Muscle layer of duodenum (tissue), 2 donors: Measurements from ENCODE around the gene THBS3.

Source experiments
- H3K27ac ChIP-seq: one replicate; pipeline ENCODE4 v1.7.0; 2013; ENCODE audit warnings: mild to moderate bottlenecking, low read length
- H3K27me3 ChIP-seq: one replicate; pipeline ENCODE4 v1.7.0; 2013; ENCODE audit warnings: low read depth, mild to moderate bottlenecking, control low read depth, low read length
- H3K36me3 ChIP-seq, 2 donors: one replicate each; pipeline ENCODE4 v1.7.0; 2013; ENCODE audit warnings: low read length in 2 of 2, control low read depth in 1 of 2, mild to moderate bottlenecking in 1 of 2; ENCODE audit not compliant: insufficient read depth in 2 of 2, control insufficient read depth in 1 of 2
- H3K4me1 ChIP-seq, 2 donors: one replicate each; pipeline ENCODE4 v1.7.0; 2013; ENCODE audit warnings: low read length in 2 of 2, mild to moderate bottlenecking in 2 of 2, control low read depth in 1 of 2, moderate library complexity in 1 of 2; ENCODE audit not compliant: insufficient read depth in 2 of 2, control insufficient read depth in 1 of 2
- H3K4me3 ChIP-seq, 2 donors: one replicate each; pipeline ENCODE4 v1.7.0; 2013; ENCODE audit warnings: low read length in 2 of 2, low read depth in 1 of 2, mild to moderate bottlenecking in 1 of 2
- H3K9me3 ChIP-seq, 2 donors: one replicate each; pipeline ENCODE4 v1.7.0; 2013; ENCODE audit warnings: low read length in 2 of 2, control low read depth in 1 of 2, mild to moderate bottlenecking in 1 of 2; ENCODE audit not compliant: control insufficient read depth in 1 of 2
- donor health status: healthy.

Gene THBS3

GRCh38 chr1:155207806-155208540 is at the start of gene THBS3:
Gene THBS3 (minus strand): TSS chr1:155207897. CDS start chr1:155207876, 21 bp downstream.
- Histone ChIP-seq H3K4me3 (peak within 1 kb of the TSS; percentile 92 to 99), H3K36me3 (peaks cover 0 to 22% of the 10 kb centered on the region in 2 donors), H3K4me1 (peaks cover 14 to 37% of the 10 kb centered on the region in 2 donors), H3K27me3 (no peaks in the 10 kb centered on the region), H3K9me3 (no peaks in the 10 kb centered on the region), H3K27ac (peak within 1 kb of the TSS; percentile 97)

GRCh38 chr1:155256058-155256852 is 48.6 kb upstream of the THBS3 start:
- peak overlapping the region; percentile 63 to 81 for H3K4me3 ChIP-seq
- H3K27ac ChIP-seq, result peak overlapping the region; percentile 90
- peaks cover 20 to 38% of the 10 kb centered on the region in 2 donors for H3K4me1 ChIP-seq
- peaks cover 7 to 21% of the 10 kb centered on the region in 2 donors for H3K36me3 ChIP-seq
- no peaks in the 10 kb centered on the region for H3K9me3 ChIP-seq
- no peaks in the 10 kb centered on the region for H3K27me3 ChIP-seq

DNA sequence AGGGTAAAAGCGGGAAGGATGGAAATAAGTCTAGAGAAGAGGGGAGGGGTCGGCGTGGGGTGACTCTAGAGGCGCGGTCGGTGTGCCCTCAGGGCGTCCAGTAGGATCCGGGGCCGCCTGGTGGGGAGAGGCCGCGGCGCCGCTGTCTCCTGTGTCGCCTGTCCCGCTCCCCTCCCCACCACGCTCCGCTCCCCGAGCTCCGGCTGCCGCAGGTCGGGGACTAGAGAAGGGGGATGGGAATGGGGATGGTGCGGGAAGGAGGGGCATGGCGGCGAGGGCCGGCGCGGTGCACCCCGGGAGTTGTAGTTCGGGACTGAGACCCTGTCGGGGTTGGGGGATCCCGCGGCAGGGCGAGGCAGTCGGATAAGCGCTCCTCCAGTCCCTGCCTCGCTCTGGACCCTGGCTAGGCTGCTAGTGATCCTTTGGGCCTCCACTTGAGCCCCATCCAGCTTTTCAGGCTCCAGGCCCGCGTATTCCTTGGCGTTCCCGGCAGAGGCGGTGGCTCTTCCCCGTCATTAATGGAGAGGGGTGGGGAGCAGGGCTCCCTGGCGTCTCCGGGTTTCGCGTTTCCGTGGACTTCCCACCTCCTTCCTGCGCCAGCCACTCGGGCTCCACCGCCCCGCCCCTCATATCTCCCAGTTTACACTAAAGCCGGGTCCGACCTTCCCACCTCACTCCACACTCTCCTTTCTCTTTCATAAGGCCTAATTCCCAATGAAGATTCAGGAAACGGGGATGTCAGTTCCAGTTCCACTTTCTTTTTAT is 47.7 kb upstream of the THBS3 start, which contains the start of gene ENTREP3:
Gene ENTREP3 (minus strand): TSS at position 241 of the 765 bp plus-strand sequence. CDS start 606 bp downstream, outside the sequence.
- Histone ChIP-seq H3K4me3 (peak within 1 kb of the TSS; percentile 63 to 81), H3K27ac (peak within 1 kb of the TSS; percentile 90), H3K4me1 (peaks cover 21 to 40% of the 10 kb centered on the region in 2 donors), H3K27me3 (no peaks in the 10 kb centered on the region), H3K36me3 (peaks cover 7 to 19% of the 10 kb centered on the region in 2 donors), H3K9me3 (no peaks in the 10 kb centered on the region)

DNA sequence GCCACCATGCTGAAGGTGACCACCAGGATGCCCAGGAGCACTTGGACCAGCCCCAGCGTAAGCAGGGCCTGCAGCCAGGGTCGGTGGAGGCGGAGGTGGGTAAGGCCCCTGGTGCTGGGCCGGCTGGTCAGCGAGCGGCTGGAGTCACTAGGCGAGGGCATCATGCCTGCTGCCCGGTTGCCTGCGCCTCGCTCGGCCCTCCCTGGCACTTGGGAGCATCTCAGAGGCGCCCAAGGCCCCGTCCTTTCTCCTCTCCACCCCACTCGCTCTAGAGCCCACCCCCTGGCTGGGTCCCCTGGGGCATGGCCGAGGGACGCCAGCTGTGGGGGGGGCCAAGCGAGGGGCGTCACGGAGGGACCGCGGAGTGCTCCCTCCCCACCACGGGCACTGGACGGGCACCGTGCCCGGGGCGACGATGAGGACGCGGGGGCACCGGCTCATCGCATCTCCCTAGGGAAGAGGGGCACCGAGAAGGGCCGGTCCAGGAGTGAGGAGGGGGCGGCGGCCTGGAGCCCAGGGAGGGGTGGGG is 47.1 kb upstream of the THBS3 start:
- no peaks in the 10 kb centered on the region for H3K27me3 ChIP-seq
- H3K9me3 ChIP-seq, result no peaks in the 10 kb centered on the region
- H3K4me1 ChIP-seq, result peaks cover 21 to 44% of the 10 kb centered on the region in 2 donors
- peak overlapping the region; percentile 63 to 81 for H3K4me3 ChIP-seq
- H3K36me3 ChIP-seq, result peaks cover 7 to 16% of the 10 kb centered on the region in 2 donors
- H3K27ac ChIP-seq, result peak overlapping the region; percentile 90

GRCh38 chr1:155254228-155254713 is 46.6 kb upstream of the THBS3 start:
- peaks cover 21 to 44% of the 10 kb centered on the region in 2 donors for H3K4me1 ChIP-seq
- H3K27ac ChIP-seq, result no peak overlapping the region
- H3K9me3 ChIP-seq, result no peaks in the 10 kb centered on the region
- H3K36me3 ChIP-seq, result peaks cover 7 to 16% of the 10 kb centered on the region in 2 donors
- H3K27me3 ChIP-seq, result no peaks in the 10 kb centered on the region
- peak overlapping the region; percentile 63 to 81 for H3K4me3 ChIP-seq

DNA sequence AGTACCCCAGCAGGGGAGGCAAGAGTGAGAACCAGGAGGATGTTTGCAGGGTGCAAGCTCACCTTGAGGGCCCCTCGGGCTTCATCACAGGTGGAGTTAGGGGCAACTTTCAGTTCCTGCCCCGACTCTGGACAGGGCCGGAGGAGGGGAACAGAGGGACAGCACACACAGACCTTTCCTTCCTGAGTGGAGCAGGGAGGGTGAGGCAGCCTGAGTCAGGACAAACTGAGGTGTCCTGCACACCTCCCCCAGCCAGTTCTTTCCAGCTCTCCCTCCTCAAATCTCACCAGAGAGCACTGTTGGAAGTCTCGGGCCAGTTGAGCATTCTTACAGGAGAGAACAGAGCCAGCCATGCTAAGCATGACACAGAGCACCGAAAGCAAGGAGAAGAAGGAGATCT is 46.1 kb upstream of the THBS3 start:
- H3K4me3 ChIP-seq, result peak overlapping the region; percentile 63 to 81
- H3K27me3 ChIP-seq, result no peaks in the 10 kb centered on the region
- H3K27ac ChIP-seq, result no peak overlapping the region
- H3K36me3 ChIP-seq, result peaks cover 7 to 15% of the 10 kb centered on the region in 2 donors
- H3K9me3 ChIP-seq, result no peaks in the 10 kb centered on the region
- peaks cover 21 to 44% of the 10 kb centered on the region in 2 donors for H3K4me1 ChIP-seq

GRCh38 chr1:155253208-155253607 is 45.5 kb upstream of the THBS3 start:
- H3K4me3 ChIP-seq, result no peak overlapping the region
- H3K36me3 ChIP-seq, result peaks cover 7 to 15% of the 10 kb centered on the region in 2 donors
- H3K27ac ChIP-seq, result no peak overlapping the region
- no peaks in the 10 kb centered on the region for H3K9me3 ChIP-seq
- H3K27me3 ChIP-seq, result no peaks in the 10 kb centered on the region
- peaks cover 21 to 44% of the 10 kb centered on the region in 2 donors for H3K4me1 ChIP-seq

GRCh38 chr1:155251566-155251965 is 43.9 kb upstream of the THBS3 start:
- Histone ChIP-seq H3K27me3 (no peaks in the 10 kb centered on the region), H3K4me3 (no peak overlapping the region), H3K36me3 (peaks cover 3 to 16% of the 10 kb centered on the region in 2 donors), H3K9me3 (no peaks in the 10 kb centered on the region), H3K4me1 (peaks cover 21 to 40% of the 10 kb centered on the region in 2 donors), H3K27ac (no peak overlapping the region)

DNA sequence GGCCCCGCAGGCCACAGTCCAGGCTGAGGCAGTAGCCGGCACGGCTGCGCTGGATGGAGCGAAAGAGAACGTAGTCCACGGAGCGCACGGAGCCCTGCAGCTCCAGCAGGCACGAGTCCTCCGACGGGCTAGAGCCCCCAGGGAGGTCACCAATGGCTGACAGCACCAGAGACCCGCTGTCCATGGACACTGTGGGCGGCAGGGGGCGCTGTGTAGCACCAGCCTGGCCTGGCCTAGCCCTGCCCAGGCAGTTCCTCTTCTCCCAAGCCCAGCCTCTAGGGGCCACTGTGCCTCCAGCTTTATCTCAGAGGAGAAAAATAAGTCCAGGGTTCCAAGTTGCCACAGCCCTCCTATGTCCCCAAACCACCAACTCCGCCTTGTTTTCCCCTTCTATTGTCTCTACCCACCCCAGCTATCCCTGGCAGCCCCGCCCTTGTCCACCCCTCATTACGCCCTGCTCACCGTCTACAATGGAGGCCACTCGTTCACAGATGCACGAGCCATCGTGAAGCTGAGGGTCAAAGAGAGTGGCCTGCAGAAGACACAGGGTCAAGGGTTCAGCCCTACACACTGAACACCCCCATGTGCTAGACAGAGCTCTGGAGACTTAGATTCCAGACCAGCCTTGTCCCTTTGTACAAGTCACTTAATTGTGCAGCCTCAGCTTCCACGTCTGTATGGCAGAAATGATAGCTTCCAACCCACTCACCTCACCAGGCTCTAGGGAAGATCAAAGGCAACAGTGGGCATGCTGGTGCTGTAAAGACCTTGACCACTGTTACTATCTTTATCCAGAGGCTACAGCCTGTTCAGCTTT is 43.1 kb upstream of the THBS3 start:
- Histone ChIP-seq H3K27ac (no peak overlapping the region), H3K4me1 (peaks cover 17 to 33% of the 10 kb centered on the region in 2 donors), H3K9me3 (no peaks in the 10 kb centered on the region), H3K36me3 (peaks cover 3 to 16% of the 10 kb centered on the region in 2 donors), H3K4me3 (peak overlapping the region; percentile 11 to 49), H3K27me3 (no peaks in the 10 kb centered on the region)

- peak overlapping the region in 1 of 2 donors; percentile 49 for H3K4me3 ChIP-seq
- H3K27me3 ChIP-seq, result no peaks in the 10 kb centered on the region
- H3K4me1 ChIP-seq, result peaks cover 15 to 32% of the 10 kb centered on the region in 2 donors
- no peak overlapping the region for H3K27ac ChIP-seq
- H3K9me3 ChIP-seq, result no peaks in the 10 kb centered on the region
- peaks cover 3 to 16% of the 10 kb centered on the region in 2 donors for H3K36me3 ChIP-seq
These were observed 42.5 kb upstream of the THBS3 start for GRCh38 chr1:155250246-155250632.
